GM12878 (cell line): ENCODE data around the gene SUSD6. TPM values are rescaled to one million over a fixed set of nuclear protein-coding genes. Genes with fewer than 3 reads are reported as not detected.

Source experiments
- ATAC-seq: fragments of 200-7000 bp; cut with Tn5 transposase; 3 replicates; pipeline ENCODE4 v1.9.1; 2020; ENCODE audit warnings: mild to moderate bottlenecking, moderate library complexity
- BruUV-seq: library from RNA; stranded (reverse); fragments of 400-500 nt; replicated peaks from 2 replicates; lab custom pipeline; 2021; lab: Mats Ljungman, UMichigan
- CTCF ChIA-PET: fragments of 300-600 bp; sonication (Branson Sonifier 250); formaldehyde crosslinking; extraction: SDS; loops from one replicate; lab custom pipeline; 2021; ENCODE audit warnings: inconsistent platforms; lab: Yijun Ruan, JAX
- POLR2A ChIA-PET: fragments of 350-600 bp; formaldehyde crosslinking; extraction: SDS; loops from one replicate; lab custom pipeline; 2021; ENCODE audit warnings: inconsistent platforms; lab: Charles Lee
- RAD21 ChIA-PET: fragments of 300-600 bp; sonication (Branson Sonifier 250); formaldehyde crosslinking; loops from one replicate; lab custom pipeline; 2023; ENCODE audit warnings: antibody characterized with exemption; ENCODE audit not compliant: unreplicated experiment; lab: Charles Lee
- SMC1A ChIA-PET: fragments of 300-600 bp; sonication (Branson Sonifier 250); formaldehyde crosslinking; loops from one replicate; lab custom pipeline; 2023; ENCODE audit not compliant: unreplicated experiment, uncharacterized antibody; lab: Charles Lee
- DNase-seq: peaks from one replicate; pipeline ENCODE4 v3.0.0-alpha.2; 2011; ENCODE audit warnings: low read depth, low spot score
- FAIRE-seq: peaks from 3 replicates; lab custom pipeline; 2011; peaks lifted over from hg19 to GRCh38; lab: Jason Lieb, UNC
- H2AFZ ChIP-seq: 2 replicates; pipeline ENCODE4 v1.6.0; 2011; ENCODE audit warnings: low read depth, low read length, control low read depth; ENCODE audit not compliant: control insufficient read depth
- H3K27ac ChIP-seq: 2 replicates; pipeline ENCODE4 v1.5.1; 2011; ENCODE audit warnings: control low read depth; ENCODE audit not compliant: control insufficient read depth, insufficient read depth
- H3K27me3 ChIP-seq, 2 experiments: replicated peaks in 1 of 2; 2 replicates each; pipeline versions ENCODE4 v1.6.0 to v1.6.1; 2011; ENCODE audit warnings: low read length in 1 of 2; ENCODE audit not compliant: control insufficient read depth in 2 of 2, insufficient read depth in 2 of 2
- H3K36me3 ChIP-seq, 2 experiments: 2 replicates each; pipeline ENCODE4 v1.5.1; 2011; ENCODE audit warnings: low read length in 1 of 2; ENCODE audit not compliant: control insufficient read depth in 2 of 2, insufficient read depth in 2 of 2
- H3K4me1 ChIP-seq: 2 replicates; pipeline ENCODE4 v1.6.1; 2011; ENCODE audit warnings: mild to moderate bottlenecking, low read length, moderate library complexity, mixed read lengths; ENCODE audit not compliant: control insufficient read depth, insufficient read depth
- H3K4me2 ChIP-seq: 2 replicates; pipeline ENCODE4 v1.6.0; 2011; ENCODE audit warnings: control low read depth; ENCODE audit not compliant: control insufficient read depth, insufficient read depth
- H3K4me3 ChIP-seq: fragments of 200-600 bp; sonication (generic); 2 replicates; pipeline ENCODE4 v1.5.1; 2016
- H3K79me2 ChIP-seq: 2 replicates; pipeline ENCODE4 v1.6.0; 2011; ENCODE audit warnings: low read length; ENCODE audit not compliant: control insufficient read depth, insufficient read depth
- H3K9ac ChIP-seq: 2 replicates; pipeline ENCODE4 v1.8.0; 2011; ENCODE audit warnings: low read length, control low read depth, mixed read lengths; ENCODE audit not compliant: control insufficient read depth, insufficient read depth
- H3K9me3 ChIP-seq: replicated peaks from 3 replicates; pipeline ENCODE4 v1.5.1; 2011; ENCODE audit warnings: mild to moderate bottlenecking, low read length; ENCODE audit not compliant: control insufficient read depth, insufficient read depth
- H4K20me1 ChIP-seq: 2 replicates; pipeline ENCODE4 v1.6.0; 2011; ENCODE audit not compliant: control insufficient read depth, insufficient read depth
- FOXM1 ChIP-seq: IDR thresholded peaks from 2 replicates; pipeline ENCODE4 v1.6.1; 2012; ENCODE audit warnings: low read depth, mild to moderate bottlenecking, inconsistent platforms, low read length, moderate library complexity
- KLF5 ChIP-seq: fragments of 450-650 bp; IDR thresholded peaks from 2 replicates; pipeline ENCODE4 v1.6.1; 2014; ENCODE audit warnings: mild to moderate bottlenecking; ENCODE audit not compliant: partially characterized antibody
- WGBS: methylation state at CpG from one replicate; pipeline ENCODE4 v1.1.6; 2016; ENCODE audit warnings: low lambda C conversion rate; ENCODE audit not compliant: insufficient replicate concordance, insufficient coverage; ENCODE audit errors: missing lambda C conversion rate; 5-methylcytosine and 5-hydroxymethylcytosine counted together
- in situ Hi-C: fragments of 300-500 bp; cut with MboI; formaldehyde crosslinking; loops from 9 replicates; pipeline ENCODE4 v1.14.3; 2018; ENCODE audit warnings: mixed read lengths
- intact Hi-C: fragments of 100-400 bp; cut with micrococcal nuclease; formaldehyde crosslinking; loops from one replicate; pipeline ENCODE4 v1.14.2; 2022; ENCODE audit not compliant: unreplicated experiment
- polyA plus RNA-seq, 11 experiments: library from polyadenylated mRNA; depleted of rRNA in 4 of 11; unstranded in 6 of 11; stranded (reverse) in 5 of 11; fragments of >200 nt; fragmentation: Nextera tagmentation in 4 of 11; fragmentation: Illumina TruSeq in 1 of 11; extraction: Ambion mirVana in 4 of 11; extraction: Trizol in 1 of 11; gene quantifications; 1 replicate in 1 of 11; 2 replicates in 10 of 11; pipeline versions ENCODE4 v1.2.1 to v1.2.3, GENCODE V29; 2011 to 2016; ENCODE audit warnings: inconsistent platforms in 2 of 11, missing spikeins in 2 of 11, low read depth in 1 of 11
- total RNA-seq, 4 experiments: library from RNA; depleted of rRNA in 3 of 4; stranded (reverse); fragments of >200 nt in 3 of 4; fragmentation: Illumina TruSeq in 1 of 4; extraction: Trizol in 1 of 4; gene quantifications; 2 replicates each; pipeline versions ENCODE4 v1.2.1 to v1.2.3, GENCODE V29; 2013 to 2021
- TF ChIP-seq, protein P1 (sequence below): fragments of 450-650 bp; IDR thresholded peaks from 2 replicates; pipeline ENCODE4 v1.6.1; 2017; ENCODE audit warnings: antibody characterized with exemption, mild to moderate bottlenecking, moderate library complexity
- TF ChIP-seq, protein P2 (sequence below): fragments of 450-650 bp; IDR thresholded peaks from 2 replicates; pipeline ENCODE4 v1.6.1; 2017; ENCODE audit warnings: borderline replicate concordance

SUSD6 gene
- total and polyA plus RNA-seq, 10 of the 15 experiments (the other 5 are each of a cell fraction or from before 2014, with no cell fraction given), result 6.6 to 39.8 (median 20.2) TPM

DNA sequence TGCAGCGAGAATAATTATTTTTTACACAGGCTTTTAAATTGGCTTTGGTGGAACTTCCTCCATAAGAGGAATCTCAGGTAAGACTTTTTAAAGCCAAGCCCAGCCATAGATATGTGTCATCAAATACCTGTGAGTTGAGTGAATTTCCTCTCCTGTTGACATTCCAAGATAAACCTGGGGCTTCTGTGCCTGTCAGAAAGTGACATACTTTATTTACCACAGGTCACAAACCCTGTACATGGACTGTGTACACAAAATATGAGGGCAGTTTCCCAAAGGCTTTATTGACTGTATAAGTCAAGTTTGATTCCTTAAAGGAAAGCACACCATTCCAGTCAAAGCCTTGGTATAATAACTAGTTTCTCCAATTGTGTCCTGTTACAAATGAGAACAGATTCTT is 129.7 kb downstream of the SUSD6 start:
- SMC1A ChIA-PET, result interaction anchor here (1.0 kb wide), 1 partner anchor 14 kb away, joined by 3 read pairs; no protein-coding TSS in a partner anchor
- H2AFZ ChIP-seq, result no peak overlapping the region
- TF ChIP-seq FOXM1, result no peak
- no peak for TF ChIP-seq KLF5
- TF ChIP-seq, protein P1, sequence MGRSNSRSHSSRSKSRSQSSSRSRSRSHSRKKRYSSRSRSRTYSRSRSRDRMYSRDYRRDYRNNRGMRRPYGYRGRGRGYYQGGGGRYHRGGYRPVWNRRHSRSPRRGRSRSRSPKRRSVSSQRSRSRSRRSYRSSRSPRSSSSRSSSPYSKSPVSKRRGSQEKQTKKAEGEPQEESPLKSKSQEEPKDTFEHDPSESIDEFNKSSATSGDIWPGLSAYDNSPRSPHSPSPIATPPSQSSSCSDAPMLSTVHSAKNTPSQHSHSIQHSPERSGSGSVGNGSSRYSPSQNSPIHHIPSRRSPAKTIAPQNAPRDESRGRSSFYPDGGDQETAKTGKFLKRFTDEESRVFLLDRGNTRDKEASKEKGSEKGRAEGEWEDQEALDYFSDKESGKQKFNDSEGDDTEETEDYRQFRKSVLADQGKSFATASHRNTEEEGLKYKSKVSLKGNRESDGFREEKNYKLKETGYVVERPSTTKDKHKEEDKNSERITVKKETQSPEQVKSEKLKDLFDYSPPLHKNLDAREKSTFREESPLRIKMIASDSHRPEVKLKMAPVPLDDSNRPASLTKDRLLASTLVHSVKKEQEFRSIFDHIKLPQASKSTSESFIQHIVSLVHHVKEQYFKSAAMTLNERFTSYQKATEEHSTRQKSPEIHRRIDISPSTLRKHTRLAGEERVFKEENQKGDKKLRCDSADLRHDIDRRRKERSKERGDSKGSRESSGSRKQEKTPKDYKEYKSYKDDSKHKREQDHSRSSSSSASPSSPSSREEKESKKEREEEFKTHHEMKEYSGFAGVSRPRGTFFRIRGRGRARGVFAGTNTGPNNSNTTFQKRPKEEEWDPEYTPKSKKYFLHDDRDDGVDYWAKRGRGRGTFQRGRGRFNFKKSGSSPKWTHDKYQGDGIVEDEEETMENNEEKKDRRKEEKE, result no peak
- TF ChIP-seq, protein P2, sequence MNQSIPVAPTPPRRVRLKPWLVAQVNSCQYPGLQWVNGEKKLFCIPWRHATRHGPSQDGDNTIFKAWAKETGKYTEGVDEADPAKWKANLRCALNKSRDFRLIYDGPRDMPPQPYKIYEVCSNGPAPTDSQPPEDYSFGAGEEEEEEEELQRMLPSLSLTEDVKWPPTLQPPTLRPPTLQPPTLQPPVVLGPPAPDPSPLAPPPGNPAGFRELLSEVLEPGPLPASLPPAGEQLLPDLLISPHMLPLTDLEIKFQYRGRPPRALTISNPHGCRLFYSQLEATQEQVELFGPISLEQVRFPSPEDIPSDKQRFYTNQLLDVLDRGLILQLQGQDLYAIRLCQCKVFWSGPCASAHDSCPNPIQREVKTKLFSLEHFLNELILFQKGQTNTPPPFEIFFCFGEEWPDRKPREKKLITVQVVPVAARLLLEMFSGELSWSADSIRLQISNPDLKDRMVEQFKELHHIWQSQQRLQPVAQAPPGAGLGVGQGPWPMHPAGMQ, result no peak
- TF ChIP-seq, all 136 proteins: peak for 0
- DNase-seq (no peak), FAIRE-seq (no peak), ATAC-seq (no peak)
- ChIA-PET RAD21 (no interaction called here), POLR2A (no interaction called here), CTCF (no interaction called here)
- in situ Hi-C loops (loop anchor here (25.0 kb wide), 1 partner anchor 504 kb away; no protein-coding TSS in a partner anchor), intact Hi-C loops (no loop called here)
- no peak overlapping the region for H3K27ac ChIP-seq
- H4K20me1 ChIP-seq, result no peaks in the 10 kb centered on the region
- no TSS peak for BruUV-seq
- WGBS, result 86% methylated on average over 1 of the region's 1 CpG
- no peak overlapping the region for H3K4me3 ChIP-seq
- H3K27me3 ChIP-seq, result no peaks in the 10 kb centered on the region
- H3K79me2 ChIP-seq, result no peaks in the 10 kb centered on the region
- no peaks in the 10 kb centered on the region for H3K36me3 ChIP-seq
- H3K4me1 ChIP-seq, result no peaks in the 10 kb centered on the region
- no peaks in the 10 kb centered on the region for H3K9me3 ChIP-seq
- no peak overlapping the region for H3K9ac ChIP-seq
- no peak overlapping the region for H3K4me2 ChIP-seq
